Karpas-422 (cell line): ENCODE measurements around the gene NIP7. TPM values are rescaled to one million over a fixed set of nuclear protein-coding genes. Genes with fewer than 3 reads are reported as not detected.

Experiments
- DNase-seq: peaks from one replicate; pipeline ENCODE4 v3.0.0-alpha.2; 2015
- H2AFZ ChIP-seq: fragments of 200-600 bp; sonication (generic); 2 replicates; pipeline ENCODE4 v1.6.1; 2014; ENCODE audit warnings: antibody characterized with exemption, low read length, mixed read lengths
- H3K27ac ChIP-seq: fragments of 200-600 bp; sonication (generic); 2 replicates; pipeline ENCODE4 v1.5.1; 2014; ENCODE audit warnings: mild to moderate bottlenecking, low read length, moderate library complexity
- H3K27me3 ChIP-seq: fragments of 200-600 bp; sonication (generic); 2 replicates; pipeline ENCODE4 v1.6.1; 2014; ENCODE audit warnings: low read length, mixed read lengths
- H3K36me3 ChIP-seq: fragments of 200-600 bp; sonication (generic); 2 replicates; pipeline ENCODE4 v1.6.1; 2014; ENCODE audit warnings: low read length, mixed read lengths; ENCODE audit not compliant: insufficient read depth
- H3K4me1 ChIP-seq: fragments of 200-600 bp; sonication (generic); 2 replicates; pipeline ENCODE4 v1.6.1; 2014; ENCODE audit warnings: mild to moderate bottlenecking, low read length, mixed read lengths
- H3K4me2 ChIP-seq: fragments of 200-600 bp; sonication (generic); 2 replicates; pipeline ENCODE4 v1.6.1; 2014; ENCODE audit warnings: low read length, low read depth, mild to moderate bottlenecking; ENCODE audit not compliant: poor library complexity, severe bottlenecking
- H3K4me3 ChIP-seq: fragments of 200-600 bp; sonication (generic); 2 replicates; pipeline ENCODE4 v1.5.1; 2014; ENCODE audit warnings: mild to moderate bottlenecking, antibody characterized with exemption, low read length, mixed read lengths
- H3K79me2 ChIP-seq: fragments of 200-600 bp; sonication (generic); 2 replicates; pipeline ENCODE4 v1.6.1; 2014; ENCODE audit warnings: mild to moderate bottlenecking, low read length, mixed read lengths
- H3K9ac ChIP-seq: fragments of 200-600 bp; sonication (generic); 2 replicates; pipeline ENCODE4 v1.6.0; 2014; ENCODE audit warnings: low read length
- H3K9me2 ChIP-seq: fragments of 200-600 bp; sonication (generic), shearing (Covaris generic); replicated peaks from 2 replicates; pipeline ENCODE4 v1.6.0; 2014; ENCODE audit warnings: mild to moderate bottlenecking, low read length, moderate library complexity; ENCODE audit not compliant: insufficient read depth
- H3K9me3 ChIP-seq: fragments of 300-700, 200-600 bp; sonication (generic); 2 replicates; pipeline ENCODE4 v1.6.1; 2014; ENCODE audit warnings: low read length, mixed read lengths
- H4K20me1 ChIP-seq: fragments of 200-600 bp; sonication (generic); 2 replicates; pipeline ENCODE4 v1.6.1; 2014; ENCODE audit warnings: mild to moderate bottlenecking, antibody characterized with exemption, low read length, low read depth; ENCODE audit not compliant: insufficient read depth
- total RNA-seq: library from RNA; depleted of rRNA; stranded (reverse); fragments of >200 nt; shearing (Covaris generic); gene quantifications from 2 replicates; pipeline ENCODE4 v1.2.3, GENCODE V29; 2014; ENCODE audit warnings: low replicate concordance

The NIP7 gene
- total RNA-seq, 1 experiment from 2014 or later = 24.4 TPM

- Histone ChIP-seq H3K79me2 (peaks cover 30% of the 10 kb centered on the region), H3K4me1 (peaks cover under 1% of the 10 kb centered on the region; the same call in 1 of the 2 replicates), H3K9me3 (no peaks in the 10 kb centered on the region), H4K20me1 (peaks cover 15% of the 10 kb centered on the region), H2AFZ (no peak overlapping the region), H3K36me3 (peaks cover 27% of the 10 kb centered on the region), H3K9ac (no peak overlapping the region), H3K27ac (no peak overlapping the region), H3K9me2 (no peaks in the 10 kb centered on the region), H3K4me3 (no peak overlapping the region), H3K27me3 (no peaks in the 10 kb centered on the region), H3K4me2 (no peak overlapping the region)
- DNase-seq = no peak
Observed at GRCh38 chr16:69320740-69321073, 18.9 kb upstream of the NIP7 start.

GRCh38 chr16:69321080-69321479, 18.5 kb upstream of the NIP7 start:
- H3K27me3 ChIP-seq = no peaks in the 10 kb centered on the region
- no peaks in the 10 kb centered on the region for H3K9me3 ChIP-seq
- peaks cover 4% of the 10 kb centered on the region; the same call in 1 of the 2 replicates for H3K4me1 ChIP-seq
- H3K79me2 ChIP-seq = peaks cover 34% of the 10 kb centered on the region
- no peak overlapping the region for H3K27ac ChIP-seq
- no peak for DNase-seq
- no peak overlapping the region for H3K4me3 ChIP-seq
- no peak overlapping the region for H3K9ac ChIP-seq
- no peaks in the 10 kb centered on the region for H3K9me2 ChIP-seq
- H3K36me3 ChIP-seq = peaks cover 27% of the 10 kb centered on the region
- no peak overlapping the region for H2AFZ ChIP-seq
- H3K4me2 ChIP-seq = no peak overlapping the region
- H4K20me1 ChIP-seq = peaks cover 19% of the 10 kb centered on the region

GRCh38 chr16:69322343-69322742, 17.2 kb upstream of the NIP7 start:
- H3K9me3 ChIP-seq = no peaks in the 10 kb centered on the region
- no peak overlapping the region for H3K9ac ChIP-seq
- H3K9me2 ChIP-seq = no peaks in the 10 kb centered on the region
- H3K36me3 ChIP-seq = peaks cover 29% of the 10 kb centered on the region
- no peak overlapping the region for H3K4me3 ChIP-seq
- no peak for DNase-seq
- H3K27me3 ChIP-seq = no peaks in the 10 kb centered on the region
- H3K27ac ChIP-seq = no peak overlapping the region
- H4K20me1 ChIP-seq = peaks cover 28% of the 10 kb centered on the region
- H3K4me2 ChIP-seq = no peak overlapping the region
- no peak overlapping the region for H2AFZ ChIP-seq
- H3K79me2 ChIP-seq = peaks cover 46% of the 10 kb centered on the region
- H3K4me1 ChIP-seq = peaks cover 15% of the 10 kb centered on the region

GRCh38 chr16:69323415-69323814, 16.2 kb upstream of the NIP7 start:
- peaks cover 29% of the 10 kb centered on the region for H3K36me3 ChIP-seq
- H3K27ac ChIP-seq = no peak overlapping the region
- H3K9me2 ChIP-seq = no peaks in the 10 kb centered on the region
- no peak overlapping the region for H3K4me3 ChIP-seq
- no peak for DNase-seq
- peaks cover 25% of the 10 kb centered on the region for H3K4me1 ChIP-seq
- H3K9me3 ChIP-seq = no peaks in the 10 kb centered on the region
- no peak overlapping the region for H2AFZ ChIP-seq
- peaks cover 34% of the 10 kb centered on the region for H4K20me1 ChIP-seq
- no peaks in the 10 kb centered on the region for H3K27me3 ChIP-seq
- H3K79me2 ChIP-seq = peaks cover 57% of the 10 kb centered on the region
- H3K9ac ChIP-seq = no peak overlapping the region
- H3K4me2 ChIP-seq = no peak overlapping the region

- H3K27me3 ChIP-seq = no peaks in the 10 kb centered on the region
- H3K9me2 ChIP-seq = no peaks in the 10 kb centered on the region
- no peaks in the 10 kb centered on the region for H3K9me3 ChIP-seq
- H3K36me3 ChIP-seq = peaks cover 29% of the 10 kb centered on the region
- no peak overlapping the region for H3K27ac ChIP-seq
- H2AFZ ChIP-seq = no peak overlapping the region
- DNase-seq = no peak
- peaks cover 64% of the 10 kb centered on the region for H3K79me2 ChIP-seq
- H3K9ac ChIP-seq = no peak overlapping the region
- H4K20me1 ChIP-seq = peaks cover 40% of the 10 kb centered on the region
- no peak overlapping the region for H3K4me3 ChIP-seq
- peaks cover 32% of the 10 kb centered on the region for H3K4me1 ChIP-seq
- H3K4me2 ChIP-seq = no peak overlapping the region
Observed at GRCh38 chr16:69324013-69324531, 15.5 kb upstream of the NIP7 start.

- no peak overlapping the region for H3K4me2 ChIP-seq
- peaks cover 70% of the 10 kb centered on the region for H3K79me2 ChIP-seq
- H3K4me3 ChIP-seq = no peak overlapping the region
Observed at GRCh38 chr16:69324585-69325253, 14.9 kb upstream of the NIP7 start.

GRCh38 chr16:69325784-69326171, 13.8 kb upstream of the NIP7 start:
- Histone ChIP-seq H3K9me3 (no peaks in the 10 kb centered on the region), H3K4me1 (peaks cover 37% of the 10 kb centered on the region), H4K20me1 (peaks cover 49% of the 10 kb centered on the region), H3K27me3 (no peaks in the 10 kb centered on the region), H3K4me3 (no peak overlapping the region), H3K79me2 (peaks cover 78% of the 10 kb centered on the region), H3K9ac (no peak overlapping the region), H3K4me2 (no peak overlapping the region), H2AFZ (no peak overlapping the region), H3K36me3 (peaks cover 23% of the 10 kb centered on the region), H3K9me2 (no peaks in the 10 kb centered on the region), H3K27ac (no peak overlapping the region)
- DNase-seq = no peak

More at GRCh38 chr16:69324585-69325253, 14.9 kb upstream of the NIP7 start:
- Histone ChIP-seq H3K36me3 (peaks cover 29% of the 10 kb centered on the region), H3K4me1 (peaks cover 36% of the 10 kb centered on the region), H3K9me2 (no peaks in the 10 kb centered on the region), H4K20me1 (peaks cover 47% of the 10 kb centered on the region), H3K9me3 (no peaks in the 10 kb centered on the region), H3K9ac (no peak overlapping the region), H2AFZ (no peak overlapping the region), H3K27me3 (no peaks in the 10 kb centered on the region), H3K27ac (no peak overlapping the region)
- no peak for DNase-seq

GRCh38 chr16:69326172-69326873, 13.2 kb upstream of the NIP7 start:
- Histone ChIP-seq H3K4me2 (no peak overlapping the region), H3K27ac (no peak overlapping the region), H3K9me2 (no peaks in the 10 kb centered on the region), H3K79me2 (peaks cover 82% of the 10 kb centered on the region), H3K9ac (no peak overlapping the region), H3K27me3 (no peaks in the 10 kb centered on the region), H3K9me3 (no peaks in the 10 kb centered on the region), H3K36me3 (peaks cover 20% of the 10 kb centered on the region), H2AFZ (no peak overlapping the region), H3K4me1 (peaks cover 42% of the 10 kb centered on the region), H3K4me3 (no peak overlapping the region), H4K20me1 (peaks cover 49% of the 10 kb centered on the region)
- no peak for DNase-seq
